HFFc6 (cell line): ENCODE data around the gene CRTC1. TPM values are rescaled to one million over a fixed set of nuclear protein-coding genes. Genes with fewer than 3 reads are reported as not detected.

ENCODE experiments used
- DNase-seq: peaks from one replicate; pipeline ENCODE4 v3.0.0-alpha.2; 2018
- H3K27ac Mint-ChIP-seq: 2 replicates; pipeline ENCODE4 v1.8.0; 2020; ENCODE audit warnings: mild to moderate bottlenecking, mixed read lengths
- H3K27me3 Mint-ChIP-seq: 2 replicates; pipeline ENCODE4 v1.8.0; 2021; ENCODE audit warnings: mild to moderate bottlenecking, moderate library complexity, mixed read lengths; ENCODE audit not compliant: insufficient read depth
- H3K36me3 Mint-ChIP-seq: 2 replicates; pipeline ENCODE4 v1.8.0; 2021; ENCODE audit warnings: low read depth, mixed read lengths
- H3K4me1 Mint-ChIP-seq: 2 replicates; pipeline ENCODE4 v1.8.0; 2020; ENCODE audit warnings: low read depth, mixed read lengths
- H3K4me3 Mint-ChIP-seq: 2 replicates; pipeline ENCODE4 v1.8.0; 2020; ENCODE audit warnings: mild to moderate bottlenecking, moderate library complexity, mixed read lengths
- H3K9me3 Mint-ChIP-seq: 2 replicates; pipeline ENCODE4 v1.8.0; 2020; ENCODE audit warnings: mild to moderate bottlenecking, mixed read lengths
- CTCF ChIP-seq: fragments of 200-600 bp; sonication (generic); IDR thresholded peaks from 2 replicates; pipeline ENCODE4 v1.5.0; 2021; ENCODE audit warnings: antibody characterized with exemption, mild to moderate bottlenecking
- total RNA-seq, 6 experiments: library from RNA; stranded (reverse); fragmentation: NEBNext Ultra II Directional; extraction: Animal tissue kit (Norgen Biotek cat#: 25700); gene quantifications; 2 replicates in 1 of 6; 3 replicates in 5 of 6; pipeline ENCODE4 v1.2.3, GENCODE V29; 2021

CRTC1 gene
- total RNA-seq, 6 experiments from 2014 or later, result 11.8 to 14.5 (median 13.4) TPM

DNA sequence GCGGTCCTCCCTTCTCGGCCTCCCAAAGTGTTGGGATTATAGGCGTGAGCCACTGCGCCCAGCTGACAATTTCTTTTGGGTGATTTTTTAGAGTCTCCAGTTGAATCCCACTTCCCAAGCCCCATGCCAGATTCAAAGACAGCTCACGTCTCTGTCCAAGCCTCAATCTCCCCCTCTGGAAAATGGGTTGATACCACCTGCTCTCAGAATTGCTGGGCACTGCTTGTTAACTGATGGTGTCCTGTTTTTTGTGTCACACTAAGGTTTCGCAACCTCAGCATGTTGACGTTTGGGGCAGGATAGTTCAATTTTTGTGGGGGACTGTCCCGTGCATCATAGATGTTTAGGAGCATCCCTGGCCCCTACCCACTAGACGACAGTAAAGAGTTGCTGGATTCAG is 134.1 kb downstream of the CRTC1 start:
- no peak for TF ChIP-seq CTCF
- H3K4me1 Mint-ChIP-seq, result no peaks in the 10 kb centered on the region
- H3K27ac Mint-ChIP-seq, result no peak overlapping the region
- no peak for DNase-seq
- H3K4me3 Mint-ChIP-seq, result no peak overlapping the region
- H3K9me3 Mint-ChIP-seq, result no peaks in the 10 kb centered on the region
- no peaks in the 10 kb centered on the region for H3K36me3 Mint-ChIP-seq
- H3K27me3 Mint-ChIP-seq, result peaks cover 5% of the 10 kb centered on the region

DNA sequence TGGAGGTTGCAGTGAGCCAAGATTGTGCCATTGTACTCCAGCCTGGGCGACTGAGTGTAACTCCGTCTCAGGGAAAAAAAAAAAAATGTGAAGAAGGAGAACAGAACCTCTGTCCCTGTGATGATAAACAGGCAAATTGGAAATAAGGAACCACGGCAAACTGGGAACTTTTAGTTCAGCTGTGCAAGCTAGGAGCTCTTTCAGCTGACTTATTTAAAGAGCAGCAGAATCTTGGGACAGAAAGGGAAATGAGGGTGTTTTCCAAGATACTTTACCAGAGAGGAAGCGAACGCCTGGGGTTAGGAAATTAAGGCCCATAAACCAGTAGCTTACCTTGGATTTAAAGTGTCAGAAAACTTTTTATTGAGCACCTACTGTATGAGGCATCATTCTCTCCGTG is 145.3 kb downstream of the CRTC1 start:
- DNase-seq, result no peak
- peaks cover 5% of the 10 kb centered on the region for H3K27me3 Mint-ChIP-seq
- H3K36me3 Mint-ChIP-seq, result peaks cover 23% of the 10 kb centered on the region
- H3K9me3 Mint-ChIP-seq, result peaks cover 18% of the 10 kb centered on the region
- H3K4me1 Mint-ChIP-seq, result peaks cover 9% of the 10 kb centered on the region
- no peak for TF ChIP-seq CTCF
- H3K4me3 Mint-ChIP-seq, result no peak overlapping the region
- no peak overlapping the region for H3K27ac Mint-ChIP-seq

- H3K9me3 Mint-ChIP-seq, result peaks cover 18% of the 10 kb centered on the region
- H3K27ac Mint-ChIP-seq, result no peak overlapping the region
- no peak overlapping the region for H3K4me3 Mint-ChIP-seq
- peaks cover 36% of the 10 kb centered on the region for H3K36me3 Mint-ChIP-seq
- H3K27me3 Mint-ChIP-seq, result peaks cover 5% of the 10 kb centered on the region
- no peak for TF ChIP-seq CTCF
- peaks cover 24% of the 10 kb centered on the region for H3K4me1 Mint-ChIP-seq
- no peak for DNase-seq
Measured at GRCh38 chr19:18830488-18830887, 147.0 kb downstream of the CRTC1 start.

DNA sequence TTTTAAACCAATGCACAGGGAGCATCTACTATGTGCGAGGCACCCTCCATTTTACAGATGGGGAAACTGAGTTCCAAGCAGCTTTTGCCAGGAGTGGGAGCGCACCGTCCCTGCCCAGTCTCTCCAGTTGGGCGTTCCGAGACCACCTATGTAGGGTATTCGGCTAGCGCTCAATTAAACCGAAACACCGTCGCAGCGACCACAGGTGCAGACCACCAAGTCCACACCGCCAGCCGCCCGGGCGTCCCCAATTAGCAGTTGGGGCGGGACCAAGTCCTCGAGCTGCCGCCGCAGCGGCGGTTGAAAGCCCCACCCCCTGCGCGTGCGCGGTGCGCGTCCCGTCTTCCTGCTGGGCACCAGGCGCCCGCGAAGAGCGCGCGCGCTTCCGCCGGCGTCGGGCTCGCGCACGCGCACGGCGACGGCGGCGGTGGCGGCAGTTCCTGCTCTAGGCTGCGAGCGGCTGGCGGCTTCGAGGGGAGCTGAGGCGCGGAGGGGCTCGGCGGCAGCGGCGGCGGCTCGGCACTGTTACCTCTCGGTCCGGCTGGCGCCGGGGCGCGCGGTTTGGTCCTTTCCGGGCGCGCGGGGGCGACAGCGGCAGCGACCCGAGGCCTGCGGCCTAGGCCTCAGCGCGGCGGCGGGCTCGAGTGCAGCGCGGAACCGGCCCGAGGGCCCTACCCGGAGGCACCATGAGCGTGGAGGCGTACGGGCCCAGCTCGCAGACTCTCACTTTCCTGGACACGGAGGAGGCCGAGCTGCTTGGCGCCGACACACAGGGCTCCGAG is 148.2 kb downstream of the CRTC1 start, which contains the start of gene UPF1:
UPF1 (plus strand) TSS at position 436 of the 782 bp plus-strand sequence; CDS start at position 687, 251 bp downstream.
- Mint-ChIP-seq H3K36me3 (peaks cover 35% of the 10 kb centered on the region), H3K4me1 (peaks cover 35% of the 10 kb centered on the region), H3K27ac (peak within 1 kb of the TSS; percentile 83), H3K4me3 (peak within 1 kb of the TSS; percentile 98), H3K27me3 (peaks cover 3% of the 10 kb centered on the region; the same call in 1 of the 2 replicates), H3K9me3 (peaks cover 10% of the 10 kb centered on the region)
- no peak for TF ChIP-seq CTCF
- DNase-seq, result peak; percentile 81

Other genes starting within 250 kb of the CRTC1 start
- gene ISYNA1, start 245.5 kb upstream of the CRTC1 start, total RNA-seq, result 1 to 10 TPM; 2.3 to 3.7 (median 3.2) TPM
- gene ELL, start 161.6 kb upstream of the CRTC1 start, total RNA-seq, result 10 to 100 TPM; 15.7 to 17.8 (median 16.4) TPM
- 100 to 1,000 TPM; 229 to 284 (median 241) TPM for gene FKBP8, start 140.1 kb upstream of the CRTC1 start, total RNA-seq
- 100 to 1,000 TPM; 109 to 123 (median 115) TPM for gene KXD1, start 125.8 kb upstream of the CRTC1 start, total RNA-seq
- gene UBA52, start 111.8 kb upstream of the CRTC1 start, total RNA-seq, result 1,000 to 10,000 TPM; 1,140 to 1,305 (median 1,270) TPM
- 10 to 100 TPM; 50.2 to 73.8 (median 60.8) TPM for gene REX1BD, start 94.9 kb upstream of the CRTC1 start, total RNA-seq
- 1 to 10 TPM; 1.6 to 4.1 (median 2.4) TPM for gene CRLF1, start 76.9 kb upstream of the CRTC1 start, total RNA-seq
- gene TMEM59L, start 70.8 kb upstream of the CRTC1 start, total RNA-seq, result 1 to 10 TPM; 1.7 to 4.3 (median 3.2) TPM
- gene KLHL26, start 46.7 kb upstream of the CRTC1 start, total RNA-seq, result 1 to 10 TPM; 3.6 to 9.3 (median 7.4) TPM
- 1 to 10 TPM in 3 of 6 experiments, under 1 TPM in 3; 0.67 to 6.1 (median 0.98) TPM for gene COMP, start 107.6 kb downstream of the CRTC1 start, total RNA-seq
- gene UPF1, start 148.3 kb downstream of the CRTC1 start, total RNA-seq, result 10 to 100 TPM; 46.3 to 54.7 (median 51.4) TPM
- 1 to 10 TPM in 5 of 6 experiments, under 1 TPM in 1; 0.96 to 2.1 (median 1.3) TPM for gene CERS1, start 212.5 kb downstream of the CRTC1 start, total RNA-seq
- gene COPE, start 235.7 kb downstream of the CRTC1 start, total RNA-seq, result 100 to 1,000 TPM; 268 to 315 (median 286) TPM
- gene DDX49, start 236.0 kb downstream of the CRTC1 start, total RNA-seq, result 10 to 100 TPM; 37.8 to 57.4 (median 44.0) TPM